ENCODE results near the gene S100A13.
A peak's percentile ranks its signal among the peaks of the same experiment; 100 is the strongest.

S100A13 gene

GRCh38 chr1:153619171-153619570 lies 8.1 kb downstream of the S100A13 start:
- DNase-seq (ENCODE audit: low spot score) = no peak

GRCh38 chr1:153617663-153618062 lies 9.6 kb downstream of the S100A13 start:
- DNase-seq (ENCODE audit: low spot score) = peak; percentile 61
- no peak for TF ChIP-seq CTCF (IDR thresholded peaks at IDR 0.05; ENCODE audit: extremely low read depth, missing control alignments)

More at GRCh38 chr1:153619171-153619570, 8.1 kb downstream of the S100A13 start:
- no peak for TF ChIP-seq CTCF (IDR thresholded peaks at IDR 0.05; ENCODE audit: extremely low read depth, missing control alignments)

GRCh38 chr1:153616917-153617311 lies 10.4 kb downstream of the S100A13 start:
- no peak for TF ChIP-seq CTCF (IDR thresholded peaks at IDR 0.05; ENCODE audit: extremely low read depth, missing control alignments)
- no peak for DNase-seq (ENCODE audit: low spot score)

- TF ChIP-seq CTCF (IDR thresholded peaks at IDR 0.05; ENCODE audit: extremely low read depth, missing control alignments) = no peak
- DNase-seq (ENCODE audit: low spot score) = no peak
Observed at GRCh38 chr1:153616144-153616916, 11.0 kb downstream of the S100A13 start, which contains the start of gene S100A14. Gene S100A14, minus strand, starts transcription at chr1:153616325. Its CDS starts 467 bp downstream, at chr1:153615858.

- no peak for DNase-seq (ENCODE audit: low spot score)
- TF ChIP-seq CTCF (IDR thresholded peaks at IDR 0.05; ENCODE audit: extremely low read depth, missing control alignments) = no peak
Observed at GRCh38 chr1:153615406-153615805, 11.9 kb downstream of the S100A13 start.

- TF ChIP-seq CTCF (IDR thresholded peaks at IDR 0.05; ENCODE audit: extremely low read depth, missing control alignments) = no peak
- DNase-seq (ENCODE audit: low spot score) = no peak
Observed at GRCh38 chr1:153614906-153615305, 12.4 kb downstream of the S100A13 start.

- DNase-seq (ENCODE audit: low spot score) = no peak
- no peak for TF ChIP-seq CTCF (IDR thresholded peaks at IDR 0.05; ENCODE audit: extremely low read depth, missing control alignments)
Observed at GRCh38 chr1:153614189-153614900, 13.0 kb downstream of the S100A13 start.
